GM21576 (cell line): Measurements from ENCODE around the gene CLPTM1L.
"Not testable (repeated sequence)": the region's sequence is repeated elsewhere in the genome, so short reads cannot be mapped to it uniquely, and the experiment has no call there.

Experiments
- ATAC-seq: cut with Tn5 transposase; IDR thresholded peaks from one replicate; pipeline ENCODE4 v1.9.1; 2021; ENCODE audit warnings: mild to moderate bottlenecking, moderate library complexity; ENCODE audit not compliant: unreplicated experiment

CLPTM1L gene

GRCh38 chr5:1278656-1279442 lies 66.0 kb downstream of the CLPTM1L start:
- ATAC-seq = no peak

DNA sequence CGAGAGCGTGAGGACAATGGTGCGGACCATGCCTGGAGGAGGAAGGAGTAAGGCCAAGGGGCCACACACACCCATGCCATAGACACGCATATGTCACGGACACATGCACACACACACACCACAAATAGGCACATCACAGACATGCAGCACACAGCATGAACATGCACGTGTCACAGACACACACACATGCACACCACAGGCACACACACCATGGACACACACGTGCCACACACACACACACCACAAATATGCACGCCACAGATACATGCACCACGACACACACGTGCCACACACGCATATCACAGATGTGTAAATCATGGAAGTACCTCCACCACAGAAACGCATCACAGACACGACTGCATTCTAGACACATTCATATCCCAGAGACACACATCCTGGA lies 66.7 kb downstream of the CLPTM1L start:
- ATAC-seq = no peak

- no peak for ATAC-seq
Observed at GRCh38 chr5:1277781-1278180, 67.1 kb downstream of the CLPTM1L start.

DNA sequence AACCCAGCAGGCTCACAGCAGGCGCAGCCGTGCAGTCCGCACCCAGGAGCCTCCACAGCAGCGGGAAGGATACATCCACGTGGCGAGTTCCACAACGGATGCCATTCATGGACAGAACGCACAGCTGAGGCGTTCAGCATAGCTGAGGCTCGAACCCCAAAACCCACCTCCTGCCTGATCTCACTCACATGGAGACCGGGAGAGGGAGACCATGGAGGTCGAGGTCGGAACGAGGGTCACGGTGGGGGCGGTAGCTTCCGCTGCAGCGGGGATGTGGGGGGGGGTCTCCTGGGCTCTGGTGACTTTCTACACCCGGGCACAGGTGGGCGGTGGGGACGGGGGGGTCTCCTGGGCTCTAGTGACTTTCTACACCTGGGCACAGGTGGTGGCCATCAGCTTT lies 67.6 kb downstream of the CLPTM1L start:
- no peak for ATAC-seq

DNA sequence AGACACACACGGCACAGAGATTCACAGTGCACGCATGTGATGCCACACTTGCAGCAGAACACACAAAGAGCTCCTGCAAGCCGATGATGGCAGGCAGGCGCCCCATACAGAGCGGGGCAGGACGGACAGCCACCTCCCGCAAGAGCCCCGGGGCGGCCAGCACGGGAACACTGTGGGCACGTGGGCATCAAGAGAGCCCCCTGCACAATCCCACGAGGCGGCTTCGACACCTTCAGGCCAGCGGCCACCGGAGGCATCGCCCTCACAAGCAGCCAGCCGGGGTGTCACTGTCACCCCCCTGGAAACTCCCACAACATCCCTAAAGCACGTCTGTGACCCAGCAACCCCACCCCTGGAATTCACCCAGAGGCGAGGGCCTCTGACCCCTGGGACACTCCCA lies 68.0 kb downstream of the CLPTM1L start:
- no peak for ATAC-seq

GRCh38 chr5:1275397-1276391 lies 69.2 kb downstream of the CLPTM1L start:
- ATAC-seq = not testable (repeated sequence)

DNA sequence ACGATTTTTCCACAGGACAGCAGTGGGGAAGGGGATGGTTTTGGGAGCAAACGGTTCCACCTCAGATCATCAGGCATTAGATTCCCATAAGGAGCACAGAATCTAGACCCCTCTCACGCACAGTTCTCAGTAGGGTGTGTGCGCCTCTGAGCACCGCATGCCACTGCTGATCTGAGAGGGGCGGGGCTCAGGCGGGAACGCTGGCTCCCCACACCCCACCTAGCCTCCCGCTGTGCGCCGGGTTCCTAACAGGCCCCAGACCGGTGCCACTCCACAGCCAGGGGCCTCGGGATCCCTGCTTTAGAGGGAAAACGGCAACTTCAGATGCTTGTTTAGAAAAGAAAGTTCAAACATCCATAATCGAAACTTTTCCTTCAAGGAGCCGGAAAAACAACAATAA lies 70.4 kb downstream of the CLPTM1L start:
- no peak for ATAC-seq

GRCh38 chr5:1273745-1274144 lies 71.2 kb downstream of the CLPTM1L start:
- no peak for ATAC-seq

- ATAC-seq = no peak
Observed at GRCh38 chr5:1272201-1272600, 72.7 kb downstream of the CLPTM1L start.

DNA sequence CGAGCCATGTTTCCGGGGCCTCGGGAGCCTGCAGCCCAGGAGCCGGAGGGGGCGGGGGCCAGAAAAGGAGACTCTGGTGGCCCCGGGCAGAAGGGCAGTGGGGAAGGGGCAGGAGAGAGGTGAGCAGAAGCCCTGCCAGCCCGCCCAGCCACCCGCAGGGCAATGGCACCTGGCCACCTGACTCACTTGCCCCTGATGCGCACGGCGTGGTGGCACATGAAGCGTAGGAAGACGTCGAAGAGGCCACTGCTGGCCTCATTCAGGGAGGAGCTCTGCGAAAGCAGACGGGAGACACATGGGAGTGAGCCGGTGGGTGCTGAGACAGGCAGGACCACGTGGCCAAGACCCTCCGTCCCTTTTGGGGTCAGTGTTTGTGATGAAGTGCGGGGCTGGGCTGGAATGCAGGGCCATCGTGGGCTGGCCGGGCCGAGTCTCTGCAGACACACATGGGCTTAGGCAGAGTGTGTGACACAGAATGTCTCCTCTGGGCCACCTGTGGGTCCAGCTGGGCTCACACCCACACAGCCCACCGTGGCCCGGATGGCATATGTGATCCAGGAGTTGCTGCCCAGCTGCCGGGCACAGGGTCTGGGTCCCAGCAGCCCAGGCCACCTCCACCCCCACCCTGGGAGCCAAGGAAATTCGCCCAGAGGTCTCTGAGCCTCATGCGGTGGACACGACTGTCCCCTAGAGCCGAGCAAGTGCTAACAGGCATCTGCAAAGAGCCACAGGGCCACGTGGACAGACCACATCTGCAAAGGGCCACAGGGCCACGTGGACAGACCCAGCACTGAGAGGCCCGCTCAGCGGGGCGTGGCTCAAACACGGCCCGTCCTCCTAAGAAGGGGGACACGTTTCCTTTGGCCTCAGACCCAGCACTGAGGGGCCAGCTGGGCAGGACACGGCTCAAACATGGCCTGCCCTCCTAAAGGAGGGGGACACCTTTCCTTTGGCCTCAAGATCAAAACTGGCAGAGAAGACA lies 73.7 kb downstream of the CLPTM1L start:
- ATAC-seq = no peak

DNA sequence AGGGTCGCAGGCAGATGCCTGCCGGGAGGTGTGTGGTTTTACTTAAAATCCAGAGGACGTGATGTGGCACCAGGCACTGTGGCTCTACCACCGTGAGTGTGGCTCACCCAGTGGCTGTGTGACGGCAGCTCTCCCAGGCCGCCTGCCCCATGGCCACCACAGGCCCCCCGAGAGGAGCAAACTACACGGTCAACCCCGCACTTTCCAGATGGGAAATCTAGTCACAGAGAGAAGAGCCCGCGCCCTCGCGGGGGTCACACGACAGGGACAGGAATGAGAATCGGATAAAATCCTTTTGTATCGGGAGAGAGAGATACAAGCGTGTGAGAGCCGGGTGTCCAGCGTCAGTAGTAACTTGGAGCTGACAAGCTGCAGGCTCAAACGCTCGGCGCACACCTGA lies 74.5 kb downstream of the CLPTM1L start:
- ATAC-seq = no peak

- no peak for ATAC-seq
Observed at GRCh38 chr5:1268666-1269065, 76.2 kb downstream of the CLPTM1L start.

GRCh38 chr5:1268056-1268455 lies 76.8 kb downstream of the CLPTM1L start:
- no peak for ATAC-seq
